B cell (primary cell): ENCODE results near the gene RGCC. TPM values are rescaled to one million over a fixed set of nuclear protein-coding genes. Genes with fewer than 3 reads are reported as not detected.

Experiments used
- ATAC-seq: fragments of 200-7000 bp; cut with Tn5 transposase; one replicate; pipeline ENCODE4 v1.10.0; 2021; ENCODE audit warnings: low read depth, mild to moderate bottlenecking, moderate number of reproducible peaks, moderate library complexity
- CTCF ChIA-PET: fragments of 350-600 bp; sonication (Branson Sonifier 250); formaldehyde crosslinking; loops from one replicate; lab custom pipeline; 2021; ENCODE audit warnings: antibody characterized with exemption, inconsistent platforms; lab: Charles Lee
- POLR2A ChIA-PET: fragments of 350-600 bp; sonication (Branson Sonifier 250); formaldehyde crosslinking; loops from one replicate; lab custom pipeline; 2021; ENCODE audit warnings: antibody characterized with exemption; lab: Charles Lee
- DNase-seq: peaks from one replicate; pipeline ENCODE4 v3.0.0; 2013
- H2AFZ ChIP-seq: 2 replicates; pipeline ENCODE4 v1.6.1; 2012; ENCODE audit warnings: mild to moderate bottlenecking, low read depth, low read length; ENCODE audit not compliant: insufficient read depth, poor library complexity, severe bottlenecking
- H3K27ac ChIP-seq, 2 donors: 1 replicate in 1 of 2; 2 replicates in 1 of 2; pipeline ENCODE4 v1.5.1; 2012 to 2013; ENCODE audit warnings: low read length in 2 of 2, mild to moderate bottlenecking in 2 of 2, moderate library complexity in 1 of 2
- H3K27me3 ChIP-seq, 4 experiments: fragments of 200-600 bp in 1 of 4; sonication (generic) in 1 of 4; replicated peaks in 1 of 4; 1 replicate in 2 of 4; 2 replicates in 2 of 4; pipeline versions ENCODE4 v1.6.1 to v1.7.0; 2013 to 2016; ENCODE audit warnings: low read length in 3 of 4, mild to moderate bottlenecking in 2 of 4, mixed read lengths in 1 of 4, moderate library complexity in 1 of 4; ENCODE audit not compliant: insufficient read depth in 4 of 4, control insufficient read depth in 3 of 4; ENCODE audit errors: control extremely low read depth in 1 of 4
- H3K36me3 ChIP-seq, 2 experiments: replicated peaks in 1 of 2; 1 replicate in 1 of 2; 2 replicates in 1 of 2; pipeline versions ENCODE4 v1.6.1 to v1.7.1; 2013; ENCODE audit warnings: low read length in 1 of 2; ENCODE audit not compliant: insufficient read depth in 2 of 2, control insufficient read depth in 1 of 2; ENCODE audit errors: control extremely low read depth in 1 of 2, extremely low read depth in 1 of 2
- H3K4me1 ChIP-seq, 2 donors: fragments of 200-600 bp in 1 of 2; sonication (generic) in 1 of 2; 1 replicate in 1 of 2; 2 replicates in 1 of 2; pipeline versions ENCODE4 v1.5.1 to v1.6.1; 2013 to 2017; ENCODE audit warnings: low read length in 2 of 2; ENCODE audit not compliant: control insufficient read depth in 2 of 2, insufficient read depth in 2 of 2
- H3K4me2 ChIP-seq: replicated peaks from 2 replicates; pipeline ENCODE3; 2012; ENCODE audit warnings: mild to moderate bottlenecking, low read depth, low read length; ENCODE audit not compliant: poor library complexity, severe bottlenecking
- H3K4me3 ChIP-seq, 5 experiments: fragments of 200-600 bp in 1 of 5; sonication (generic) in 1 of 5; 1 replicate in 3 of 5; 2 replicates in 2 of 5; pipeline versions ENCODE4 v1.5.1 to v1.7.0; 2011 to 2016; ENCODE audit warnings: low read length in 4 of 5, mild to moderate bottlenecking in 4 of 5, low read depth in 2 of 5, control low read depth in 1 of 5, moderate library complexity in 1 of 5; ENCODE audit not compliant: insufficient read depth in 1 of 5; ENCODE audit errors: control extremely low read depth in 1 of 5, extremely low read depth in 1 of 5
- H3K79me2 ChIP-seq: fragments of 200-600 bp; sonication (generic); one replicate; pipeline ENCODE4 v1.6.0; 2016; ENCODE audit warnings: low read length; ENCODE audit not compliant: control insufficient read depth, insufficient read depth
- H3K9ac ChIP-seq: fragments of 200-600 bp; sonication (generic); 2 replicates; pipeline ENCODE4 v1.6.1; 2017; ENCODE audit warnings: mild to moderate bottlenecking, low read length, moderate library complexity
- H3K9me3 ChIP-seq, 3 donors: one replicate each; pipeline versions ENCODE4 v1.6.1 to v1.7.1; 2013; ENCODE audit warnings: low read length in 2 of 3; ENCODE audit not compliant: control insufficient read depth in 2 of 3, insufficient read depth in 1 of 3; ENCODE audit errors: control extremely low read depth in 1 of 3
- H4K20me1 ChIP-seq: 2 replicates; pipeline ENCODE4 v1.6.0; 2012; ENCODE audit warnings: mild to moderate bottlenecking, low read length; ENCODE audit not compliant: insufficient read depth, control insufficient read depth, poor library complexity, severe bottlenecking
- H3K27ac Mint-ChIP-seq: one replicate; pipeline ENCODE4 v1.8.0; 2021; ENCODE audit warnings: mixed read lengths
- H3K27me3 Mint-ChIP-seq: one replicate; pipeline ENCODE4 v1.8.0; 2021; ENCODE audit warnings: mixed read lengths
- H3K4me1 Mint-ChIP-seq: one replicate; pipeline ENCODE4 v1.8.0; 2021; ENCODE audit warnings: mixed read lengths
- H3K4me3 Mint-ChIP-seq: one replicate; pipeline ENCODE4 v1.8.0; 2021; ENCODE audit warnings: mixed read lengths
- H3K9me3 Mint-ChIP-seq: one replicate; pipeline ENCODE4 v1.8.0; 2022; ENCODE audit warnings: mixed read lengths; ENCODE audit not compliant: insufficient read depth
- EZH2 ChIP-seq: IDR thresholded peaks from 2 replicates; pipeline ENCODE4 v1.6.1; 2012; ENCODE audit warnings: borderline replicate concordance, low read depth, mild to moderate bottlenecking, moderate library complexity, low read length; ENCODE audit not compliant: insufficient read depth, poor library complexity, severe bottlenecking
- WGBS: methylation state at CpG from one replicate; pipeline ENCODE4 v1.1.5; 2013; ENCODE audit warnings: missing lambda C conversion rate; ENCODE audit not compliant: insufficient coverage; 5-methylcytosine and 5-hydroxymethylcytosine counted together
- intact Hi-C: fragments of 100-400 bp; cut with micrococcal nuclease; formaldehyde crosslinking; loops from one replicate; pipeline ENCODE4 v1.10.0; 2022
- polyA plus RNA-seq: library from polyadenylated mRNA; depleted of rRNA; stranded (reverse); fragments of >200 nt; gene quantifications from 2 replicates; pipeline ENCODE4 v1.2.3, GENCODE V29; 2012
- total RNA-seq, 2 donors: library from RNA; stranded (reverse); fragments of 120-200 nt in 1 of 2; gene quantifications; 1 replicate in 1 of 2; 2 replicates in 1 of 2; pipeline versions ENCODE4 v1.2.3 to v1.2.4, GENCODE V29; 2013 to 2022
- TF ChIP-seq, protein P1 (sequence below): fragments of 200-600 bp; IDR thresholded peaks from one replicate; pipeline ENCODE4 v1.8.0; 2022; ENCODE audit warnings: antibody characterized with exemption, mild to moderate bottlenecking

Gene RGCC
- total and polyA plus RNA-seq, 2 donors (not counting 1 experiment from before 2014, with no cell fraction given), result 8.0 to 16.0 TPM

- intact Hi-C loops, result no loop called here
- H3K27ac Mint-ChIP-seq, result no peak overlapping the region
Observed at GRCh38 chr13:41509971-41510370, 52.6 kb downstream of the RGCC start.

GRCh38 chr13:41511827-41512226 is 54.5 kb downstream of the RGCC start:
- WGBS, result no CpG with 5 or more reads among the region's 1 CpG
- Mint-ChIP-seq H3K4me3 (no peak overlapping the region), H3K27ac (no peak overlapping the region), H3K9me3 (no peaks in the 10 kb centered on the region), H3K27me3 (no peaks in the 10 kb centered on the region), H3K4me1 (peaks cover 11% of the 10 kb centered on the region)
- intact Hi-C loops, result loop anchor here (2.0 kb wide), 1 partner anchor 19 kb away; no protein-coding TSS in a partner anchor
- ChIA-PET CTCF (interaction anchor here (1.0 to 1.5 kb wide), 2 partner anchors 13 to 53 kb away, joined by 3 to 4 read pairs; no protein-coding TSS in a partner anchor), POLR2A (no interaction called here)
- peaks cover 0 to 14% of the 10 kb centered on the region in 2 donors for H3K4me1 ChIP-seq
- H3K27me3 ChIP-seq, result no peaks in the 10 kb centered on the region
- no peak overlapping the region for H3K9ac ChIP-seq
- H3K4me2 ChIP-seq, result no peak overlapping the region
- H4K20me1 ChIP-seq, result no peaks in the 10 kb centered on the region
- no peaks in the 10 kb centered on the region for H3K36me3 ChIP-seq
- H3K79me2 ChIP-seq, result no peaks in the 10 kb centered on the region
- no peak for ATAC-seq
- H2AFZ ChIP-seq, result no peak overlapping the region
- H3K27ac ChIP-seq, result no peak overlapping the region
- H3K4me3 ChIP-seq, result no peak overlapping the region
- peaks cover 0 to 15% (median 0%) of the 10 kb centered on the region in 3 donors for H3K9me3 ChIP-seq
- TF ChIP-seq, protein P1, sequence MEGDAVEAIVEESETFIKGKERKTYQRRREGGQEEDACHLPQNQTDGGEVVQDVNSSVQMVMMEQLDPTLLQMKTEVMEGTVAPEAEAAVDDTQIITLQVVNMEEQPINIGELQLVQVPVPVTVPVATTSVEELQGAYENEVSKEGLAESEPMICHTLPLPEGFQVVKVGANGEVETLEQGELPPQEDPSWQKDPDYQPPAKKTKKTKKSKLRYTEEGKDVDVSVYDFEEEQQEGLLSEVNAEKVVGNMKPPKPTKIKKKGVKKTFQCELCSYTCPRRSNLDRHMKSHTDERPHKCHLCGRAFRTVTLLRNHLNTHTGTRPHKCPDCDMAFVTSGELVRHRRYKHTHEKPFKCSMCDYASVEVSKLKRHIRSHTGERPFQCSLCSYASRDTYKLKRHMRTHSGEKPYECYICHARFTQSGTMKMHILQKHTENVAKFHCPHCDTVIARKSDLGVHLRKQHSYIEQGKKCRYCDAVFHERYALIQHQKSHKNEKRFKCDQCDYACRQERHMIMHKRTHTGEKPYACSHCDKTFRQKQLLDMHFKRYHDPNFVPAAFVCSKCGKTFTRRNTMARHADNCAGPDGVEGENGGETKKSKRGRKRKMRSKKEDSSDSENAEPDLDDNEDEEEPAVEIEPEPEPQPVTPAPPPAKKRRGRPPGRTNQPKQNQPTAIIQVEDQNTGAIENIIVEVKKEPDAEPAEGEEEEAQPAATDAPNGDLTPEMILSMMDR, result no peak
- no peak for TF ChIP-seq EZH2
- DNase-seq, result no peak

More at GRCh38 chr13:41509971-41510370, 52.6 kb downstream of the RGCC start:
- peaks cover 0 to 14% of the 10 kb centered on the region in 2 donors for H3K4me1 ChIP-seq
- Mint-ChIP-seq H3K4me1 (peaks cover 15% of the 10 kb centered on the region), H3K4me3 (no peak overlapping the region), H3K27me3 (no peaks in the 10 kb centered on the region), H3K9me3 (peaks cover 2% of the 10 kb centered on the region)
- ChIA-PET POLR2A (no interaction called here), CTCF (no interaction called here)
- H3K4me3 ChIP-seq, result no peak overlapping the region
- no peaks in the 10 kb centered on the region for H3K27me3 ChIP-seq
- no peak overlapping the region for H3K4me2 ChIP-seq
- H4K20me1 ChIP-seq, result no peaks in the 10 kb centered on the region
- TF ChIP-seq, protein P1, result no peak
- no peak for TF ChIP-seq EZH2
- DNase-seq, result no peak
- no peak overlapping the region for H3K27ac ChIP-seq
- peaks cover 0 to 15% (median 1%) of the 10 kb centered on the region in 3 donors for H3K9me3 ChIP-seq
- no peaks in the 10 kb centered on the region for H3K79me2 ChIP-seq
- ATAC-seq, result no peak
- no peak overlapping the region for H2AFZ ChIP-seq
- 92% methylated on average over 2 of the region's 3 CpGs for WGBS
- no peak overlapping the region for H3K9ac ChIP-seq
- H3K36me3 ChIP-seq, result no peaks in the 10 kb centered on the region
